ENCODE data around the gene ITGA3. TPM values are rescaled to one million over a fixed set of nuclear protein-coding genes. Genes with fewer than 3 reads are reported as not detected.
A peak's percentile ranks its signal among the peaks of the same experiment; 100 is the strongest.

Gene ITGA3
- 16.4 TPM for total RNA-seq
- long read RNA-seq, full-length matches to known transcripts: 2 of 20 reads
- long read RNA-seq, partial matches to known transcripts: 13 of 20 reads
- long read RNA-seq, other reads (novel, unspliced or antisense): 5 of 20 reads

DNA sequence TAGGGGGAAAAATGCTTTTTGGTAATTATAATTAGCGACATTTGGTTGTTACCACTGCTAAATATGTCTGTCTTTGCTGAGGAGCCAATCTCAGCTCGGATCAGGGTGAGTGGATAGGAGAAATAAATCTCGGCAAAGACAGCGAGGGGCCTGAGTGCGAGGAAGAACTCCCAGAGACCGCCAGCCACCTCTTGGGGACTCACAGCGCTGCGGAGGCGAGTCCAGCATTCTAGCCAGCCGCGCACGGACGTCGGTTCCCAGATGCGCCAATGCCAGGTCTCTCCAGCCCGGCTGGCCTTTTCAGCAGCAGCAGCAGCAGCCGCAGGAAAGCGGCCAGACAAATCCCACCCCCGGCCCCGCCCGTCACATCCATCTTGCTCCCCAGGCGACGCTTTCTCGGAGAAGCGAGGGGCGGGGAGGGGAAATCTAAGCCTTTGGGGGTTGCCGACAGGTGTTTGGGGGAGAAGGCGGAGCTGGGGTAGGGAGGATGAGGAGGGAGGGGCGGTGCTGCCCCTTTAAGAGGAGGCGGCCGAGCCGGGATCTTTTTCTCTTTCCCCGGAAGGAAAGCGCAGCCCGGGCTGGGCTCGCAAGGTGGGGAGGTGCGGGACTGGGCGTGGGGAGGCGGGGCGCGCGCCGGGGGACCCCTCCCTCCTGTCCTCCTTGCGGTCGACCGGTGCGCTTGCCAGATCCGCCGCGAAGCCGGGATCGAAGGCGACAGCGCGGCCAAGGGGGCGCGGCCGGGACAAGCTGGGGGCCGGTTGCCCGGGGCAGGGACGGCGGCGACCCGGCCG lies at the start of gene ITGA3:
Gene ITGA3, plus strand, starts transcription at position 685 of the 791 bp plus-strand sequence. CDS start 330 bp downstream, outside the sequence.
- ATAC-seq: peak; percentile 64
- peak; percentile 84 for DNase-seq (ENCODE audit: missing footprints)
- intact Hi-C loops (cut with DNase I): loop anchor here (1.0 to 2.0 kb wide), 2 partner anchors 28 to 31 kb away; no protein-coding TSS in a partner anchor

DNA sequence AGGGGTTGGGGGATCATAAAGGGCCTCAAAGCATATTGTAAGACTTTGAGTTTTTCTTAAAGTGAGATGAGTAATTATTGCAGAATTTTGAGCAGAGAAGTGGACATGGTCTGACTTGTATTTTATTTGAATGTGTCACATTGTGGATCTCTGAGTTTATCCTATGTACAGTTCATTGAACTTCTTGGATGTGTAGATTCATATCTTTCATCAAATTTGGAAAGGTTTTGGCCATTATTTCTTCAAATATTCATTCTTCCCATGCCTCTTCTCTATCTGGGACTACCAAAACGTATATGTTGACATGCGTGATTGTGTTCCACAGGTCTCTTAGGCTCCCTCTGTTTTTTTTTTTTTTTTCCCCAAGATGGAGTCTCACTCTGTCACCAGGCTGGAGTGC lies 46.6 kb upstream of the ITGA3 start:
- no peak for ATAC-seq
- no peak for DNase-seq (ENCODE audit: missing footprints)
- intact Hi-C loops (cut with DNase I): no loop called here

DNA sequence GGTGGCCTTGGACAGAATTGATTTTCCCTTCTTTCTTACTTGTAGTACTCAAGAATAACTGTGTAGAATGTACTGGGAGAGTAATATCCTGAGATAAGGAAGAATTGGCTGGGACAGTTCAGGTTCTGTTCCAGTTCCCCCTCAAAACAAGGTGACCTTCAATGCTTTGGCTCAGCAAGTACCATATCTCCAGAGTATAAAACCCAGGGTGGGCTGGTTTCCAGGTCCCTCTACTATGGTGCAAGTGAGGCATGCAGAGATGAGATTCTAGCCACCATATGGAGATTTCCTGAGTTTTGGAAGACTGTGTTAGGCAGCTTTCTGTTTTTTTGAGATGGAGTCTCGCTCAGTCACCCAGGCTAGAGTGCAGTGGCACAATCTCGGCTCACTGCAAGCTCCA lies 42.8 kb upstream of the ITGA3 start:
- intact Hi-C loops (cut with DNase I): no loop called here
- DNase-seq (ENCODE audit: missing footprints) (no peak), ATAC-seq (no peak)

DNA sequence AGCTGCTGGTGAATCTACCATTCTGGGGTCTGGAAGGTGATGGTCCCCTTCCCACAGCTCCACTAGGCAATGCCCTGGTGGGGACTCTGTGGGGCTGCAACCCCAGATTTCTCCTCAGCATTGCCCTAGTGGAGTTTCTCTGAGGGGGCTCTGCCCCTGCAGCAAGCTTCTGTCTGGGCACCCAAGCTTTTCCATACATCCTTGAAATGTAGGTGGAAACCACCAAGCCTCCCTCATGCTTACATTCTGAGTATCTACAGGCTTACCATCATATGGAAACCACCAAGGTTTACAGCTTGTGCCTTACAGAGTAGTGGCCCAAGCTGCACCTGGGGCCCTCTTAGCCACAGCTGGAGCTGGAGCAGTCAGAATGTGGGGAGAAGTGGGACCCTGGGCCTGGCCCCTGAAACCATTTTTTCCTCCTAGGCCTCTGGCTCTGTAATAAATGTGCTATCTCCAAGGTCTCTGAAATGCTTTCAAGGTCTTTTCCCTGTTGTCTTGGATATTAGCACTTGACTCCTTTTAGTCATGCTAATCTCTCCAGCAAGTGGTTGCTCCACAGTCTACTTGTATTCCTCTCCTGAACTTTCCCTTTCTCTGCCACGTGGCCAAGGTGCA lies 41.3 kb upstream of the ITGA3 start:
- intact Hi-C loops (cut with DNase I): no loop called here
- ATAC-seq: no peak
- DNase-seq (ENCODE audit: missing footprints): no peak

DNA sequence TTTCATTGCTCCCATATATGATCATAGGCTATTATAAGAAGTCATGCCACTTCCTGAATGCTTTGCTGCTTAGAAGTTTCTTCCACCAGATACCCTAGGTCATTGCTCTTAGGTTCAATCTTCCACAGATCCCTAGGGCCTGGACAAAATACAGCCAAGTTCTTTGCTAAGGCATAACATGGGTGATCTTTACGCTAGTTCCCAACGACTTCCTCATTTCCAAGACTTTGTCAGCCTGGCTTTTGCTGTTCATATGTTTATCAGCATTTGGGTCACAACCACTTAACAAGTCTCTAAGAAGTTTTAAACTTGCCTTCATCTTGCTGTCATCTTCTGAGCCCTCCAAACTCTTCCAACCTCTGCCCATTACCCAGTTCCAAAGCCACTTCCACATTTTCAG lies 40.8 kb upstream of the ITGA3 start:
- DNase-seq (ENCODE audit: missing footprints) (no peak), ATAC-seq (no peak)
- intact Hi-C loops (cut with DNase I): no loop called here

DNA sequence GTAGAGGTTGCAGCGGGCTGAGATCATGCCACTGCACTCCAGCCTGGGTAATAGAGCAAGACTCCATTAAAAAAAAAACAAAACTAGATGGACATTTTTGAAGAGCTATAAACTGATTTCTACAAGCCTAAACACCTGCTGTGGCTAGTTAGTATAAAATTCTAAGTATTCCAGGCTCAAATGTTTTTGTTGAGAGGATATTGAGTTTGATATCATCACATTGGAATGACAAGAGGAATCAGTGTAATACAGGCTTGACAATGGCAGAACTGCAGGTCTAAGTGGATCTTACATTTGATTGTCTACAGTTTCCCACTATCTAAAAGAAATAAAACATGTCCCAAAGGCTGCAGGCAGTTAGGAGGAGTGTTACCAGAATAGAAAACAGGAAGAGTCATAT lies 37.0 kb upstream of the ITGA3 start:
- DNase-seq (ENCODE audit: missing footprints): no peak
- intact Hi-C loops (cut with DNase I): no loop called here
- ATAC-seq: no peak

DNA sequence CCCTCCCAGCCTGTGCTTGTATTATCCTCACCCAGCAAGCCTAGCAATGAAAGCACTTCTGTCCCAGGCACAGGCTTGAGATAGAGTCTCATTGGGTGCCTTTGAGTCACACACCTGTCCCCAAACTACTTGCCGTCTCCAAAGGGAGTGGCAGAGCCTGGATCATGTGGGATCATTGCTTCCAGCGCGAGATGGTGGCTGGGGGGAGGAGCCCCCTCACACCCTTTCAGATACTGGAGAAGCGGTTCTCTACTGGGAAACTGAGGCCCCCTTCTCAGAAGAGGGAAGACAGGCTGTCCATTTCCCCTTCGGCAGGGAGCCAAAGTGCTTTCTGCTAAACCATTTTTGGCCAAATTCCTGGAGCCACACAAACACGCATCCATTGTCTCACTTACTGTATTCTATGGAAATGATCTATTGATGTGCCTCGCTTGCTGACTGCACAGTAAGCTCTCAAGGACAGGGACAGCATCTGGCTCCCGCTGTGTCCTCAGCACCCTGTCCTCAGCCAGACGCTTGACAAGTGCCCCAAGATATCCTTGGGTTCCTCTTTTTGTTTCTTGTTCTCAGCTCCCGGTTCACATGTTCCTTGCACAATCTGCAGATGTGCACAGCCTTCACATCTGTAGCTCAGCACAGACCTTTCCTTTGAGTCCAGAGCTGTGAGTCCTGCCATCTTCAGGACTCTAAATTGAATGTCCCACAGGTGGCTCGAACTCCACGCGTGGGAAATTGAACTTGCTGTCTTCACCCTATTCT lies 34.9 kb upstream of the ITGA3 start:
- ATAC-seq: no peak
- intact Hi-C loops (cut with DNase I): loop anchor here (10.0 kb wide), 1 partner anchor 274 kb away; no protein-coding TSS in a partner anchor
- no peak for DNase-seq (ENCODE audit: missing footprints)

DNA sequence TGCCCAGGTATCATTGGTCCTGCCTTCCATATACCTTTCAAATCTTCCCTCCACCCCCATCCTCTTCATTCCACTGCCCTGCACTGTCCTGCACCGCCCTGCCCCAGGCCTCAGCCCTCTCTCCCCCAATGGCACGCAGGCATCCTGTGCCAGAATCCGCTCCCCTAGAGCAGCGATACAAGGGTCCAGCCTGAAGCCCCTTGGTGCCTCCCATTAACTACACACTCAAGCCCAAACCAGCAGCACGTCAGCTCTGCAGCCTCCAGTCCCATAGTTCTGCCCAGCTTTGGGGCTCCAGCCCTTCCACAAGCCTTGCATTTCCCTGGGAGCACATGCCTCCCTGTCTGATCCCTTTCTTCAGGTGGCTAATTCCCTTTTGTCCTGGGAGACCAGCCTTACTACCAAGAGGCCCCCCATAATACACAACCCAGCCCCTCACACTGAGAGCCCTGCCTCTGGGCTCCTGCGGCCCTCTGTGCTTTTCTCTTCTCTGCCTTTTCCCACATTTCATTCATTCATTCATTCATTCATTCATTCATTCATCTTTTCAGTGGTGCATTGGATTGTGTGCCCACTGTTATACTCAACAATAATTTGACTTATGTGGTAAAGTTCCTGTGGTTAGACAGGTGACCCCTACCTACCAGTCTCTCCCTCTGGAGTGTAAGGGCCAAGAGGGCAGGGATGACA lies 34.1 kb upstream of the ITGA3 start:
- no peak for DNase-seq (ENCODE audit: missing footprints)
- intact Hi-C loops (cut with DNase I): loop anchor here (10.0 kb wide), 1 partner anchor 273 kb away; no protein-coding TSS in a partner anchor
- ATAC-seq: peak; percentile 10

DNA sequence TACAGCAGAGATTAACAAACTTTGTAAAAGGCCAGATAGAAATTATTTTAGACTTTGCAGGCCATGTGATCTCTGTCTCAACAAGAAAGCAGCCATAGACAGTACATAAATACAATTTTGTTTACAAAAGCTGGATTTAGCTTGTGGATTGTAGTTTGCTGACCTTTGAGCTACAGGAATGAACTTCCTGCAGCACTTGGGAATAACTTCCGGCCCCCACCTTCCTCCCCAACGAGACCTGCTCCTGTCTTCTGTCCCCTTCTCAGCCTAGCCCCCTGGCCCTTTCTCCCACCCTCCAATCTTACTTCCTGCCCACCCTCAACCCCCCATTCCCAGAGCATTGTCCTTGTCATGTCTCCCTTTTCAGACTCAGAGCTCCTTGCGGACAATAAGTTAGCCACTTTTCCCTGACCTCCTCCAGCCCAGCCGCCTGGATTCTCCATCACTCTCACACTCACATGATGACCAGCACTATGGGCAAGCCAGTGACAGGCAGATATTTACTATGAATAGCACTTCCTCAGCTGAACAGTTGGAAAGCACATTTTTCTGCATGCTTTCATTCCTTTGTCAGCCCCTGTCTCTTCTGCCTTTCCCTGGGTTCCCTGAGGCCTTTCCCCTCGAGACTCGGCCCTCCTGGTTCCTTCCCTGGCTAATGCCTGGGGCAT lies 33.3 kb upstream of the ITGA3 start:
- DNase-seq (ENCODE audit: missing footprints): no peak
- ATAC-seq: no peak
- intact Hi-C loops (cut with DNase I): loop anchor here (10.0 kb wide), 1 partner anchor 272 kb away; no protein-coding TSS in a partner anchor

DNA sequence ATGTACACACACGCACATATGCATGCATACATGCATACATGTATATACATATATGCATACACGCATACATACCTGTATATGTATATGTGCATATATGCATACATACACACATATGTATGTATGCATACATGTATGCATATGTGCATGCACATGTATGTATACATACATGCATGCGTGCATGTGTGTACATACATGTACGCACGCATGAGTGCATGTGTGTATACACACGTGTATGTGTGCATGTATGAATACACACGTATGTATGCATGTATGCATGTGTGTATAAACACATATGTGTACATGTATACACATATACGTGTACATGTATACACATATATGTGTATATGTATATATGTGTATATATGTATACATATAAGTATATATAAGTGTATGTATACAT lies 32.4 kb upstream of the ITGA3 start:
- ATAC-seq (no peak), DNase-seq (ENCODE audit: missing footprints) (no peak)
- intact Hi-C loops (cut with DNase I): loop anchor here (10.0 kb wide), 1 partner anchor 271 kb away; no protein-coding TSS in a partner anchor

DNA sequence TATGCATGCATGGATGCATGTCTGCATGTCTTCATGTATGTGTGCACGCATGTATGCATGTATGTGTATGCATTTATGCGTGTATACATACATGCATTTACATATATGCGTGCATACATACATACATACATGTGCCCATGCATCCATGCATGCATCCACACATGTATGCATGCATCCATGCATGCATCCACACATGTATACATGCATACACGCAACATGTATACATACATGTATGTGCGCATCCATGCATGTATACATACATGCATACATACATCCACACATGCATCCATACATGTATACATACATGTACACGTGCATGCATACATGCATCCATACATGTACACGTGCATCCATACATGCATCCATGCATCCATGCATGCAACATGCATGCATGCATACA lies 31.1 kb upstream of the ITGA3 start:
- intact Hi-C loops (cut with DNase I): loop anchor here (10.0 kb wide), 1 partner anchor 270 kb away; no protein-coding TSS in a partner anchor
- no peak for DNase-seq (ENCODE audit: missing footprints)
- no peak for ATAC-seq

DNA sequence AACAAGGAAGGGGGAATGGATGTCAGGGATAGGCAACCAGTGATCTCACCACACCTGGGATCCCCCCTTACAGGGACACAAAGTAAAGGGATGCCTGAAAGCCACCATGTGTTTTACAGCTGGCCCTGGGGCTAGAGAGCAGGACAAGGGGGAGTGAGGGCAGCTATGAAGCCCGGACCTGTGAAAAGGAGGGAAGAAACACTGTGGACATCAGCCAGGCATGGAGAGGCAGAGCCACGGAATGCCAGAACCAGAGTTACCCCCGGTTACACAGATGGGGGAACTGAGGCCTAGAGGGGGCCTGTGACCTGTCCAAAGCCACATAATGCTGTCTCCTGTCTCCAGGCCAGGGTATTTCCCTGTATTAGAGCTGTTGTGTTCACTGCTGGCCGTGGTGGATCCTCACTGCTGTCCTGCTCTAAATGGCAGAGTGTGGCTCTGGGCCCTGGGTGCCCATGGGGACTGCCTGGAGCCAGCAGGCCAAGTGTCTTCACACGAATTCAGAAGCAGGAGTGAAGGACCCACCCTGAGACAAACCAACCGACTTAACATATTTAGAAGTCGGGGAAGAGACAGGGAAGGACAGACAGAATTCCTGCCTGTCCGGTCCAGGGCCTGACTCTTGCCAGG lies 29.7 kb upstream of the ITGA3 start:
- no peak for ATAC-seq
- intact Hi-C loops (cut with DNase I): loop anchor here (10.0 kb wide), 1 partner anchor 269 kb away; no protein-coding TSS in a partner anchor
- no peak for DNase-seq (ENCODE audit: missing footprints)

DNA sequence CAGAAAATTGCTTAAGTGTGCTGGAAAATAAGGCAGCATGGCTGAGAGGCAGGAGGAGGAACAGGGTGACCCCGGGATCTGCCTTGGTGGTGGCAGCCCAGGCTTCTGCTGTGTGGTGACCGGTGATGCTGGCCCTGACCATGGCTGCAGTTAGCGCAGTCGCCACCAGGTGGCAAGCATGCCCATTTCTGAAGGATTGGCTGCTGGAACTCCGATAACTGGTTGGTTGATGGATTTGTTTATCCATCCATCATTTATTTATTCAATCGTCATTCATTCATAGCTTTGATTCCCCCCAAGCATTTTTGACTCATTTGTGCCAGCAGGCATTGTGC lies 29.1 kb upstream of the ITGA3 start:
- ATAC-seq (peak; percentile 79), DNase-seq (ENCODE audit: missing footprints) (peak; percentile 88)
- intact Hi-C loops (cut with DNase I): loop anchor here (1.0 to 10.0 kb wide), 3 partner anchors 28 to 268 kb away; no protein-coding TSS in a partner anchor

DNA sequence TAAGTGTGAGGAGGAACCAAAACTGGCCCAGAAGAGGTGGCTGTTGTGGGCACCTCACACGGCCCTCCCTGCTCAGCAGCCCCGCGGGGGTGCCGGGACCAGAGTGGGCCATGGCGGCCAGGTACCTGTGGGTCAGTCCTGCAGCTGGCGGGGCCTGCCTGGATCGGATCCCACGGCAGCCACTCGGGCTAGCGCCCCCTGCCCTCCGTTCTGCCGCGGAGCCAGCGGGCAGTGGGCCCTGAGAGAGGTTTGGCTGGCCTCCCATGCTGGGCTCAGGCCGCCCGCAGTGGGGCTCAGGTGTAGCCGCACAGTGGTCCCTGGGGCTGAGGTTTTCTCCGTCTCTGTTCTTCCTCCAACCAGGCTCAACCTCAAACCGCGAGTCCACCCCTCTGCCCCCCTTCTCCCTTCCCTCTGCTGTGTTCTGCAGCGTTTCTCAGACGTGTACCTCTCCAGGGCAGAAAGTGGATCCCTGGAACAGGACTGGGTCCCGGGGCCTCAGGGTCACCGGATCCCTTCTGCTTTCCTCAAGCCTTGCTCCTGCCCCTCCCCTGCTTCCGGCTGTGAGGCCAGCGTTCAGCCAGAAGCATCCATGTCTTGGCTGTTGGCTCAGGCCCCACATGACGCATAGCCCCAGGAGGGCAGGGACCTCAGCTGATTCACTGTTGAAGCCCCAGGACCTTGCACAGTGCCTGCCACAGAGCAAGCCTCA lies 28.6 kb upstream of the ITGA3 start:
- DNase-seq (ENCODE audit: missing footprints) (no peak), ATAC-seq (peak; percentile 47)
- intact Hi-C loops (cut with DNase I): loop anchor here (1.0 to 10.0 kb wide), 3 partner anchors 28 to 267 kb away; no protein-coding TSS in a partner anchor

DNA sequence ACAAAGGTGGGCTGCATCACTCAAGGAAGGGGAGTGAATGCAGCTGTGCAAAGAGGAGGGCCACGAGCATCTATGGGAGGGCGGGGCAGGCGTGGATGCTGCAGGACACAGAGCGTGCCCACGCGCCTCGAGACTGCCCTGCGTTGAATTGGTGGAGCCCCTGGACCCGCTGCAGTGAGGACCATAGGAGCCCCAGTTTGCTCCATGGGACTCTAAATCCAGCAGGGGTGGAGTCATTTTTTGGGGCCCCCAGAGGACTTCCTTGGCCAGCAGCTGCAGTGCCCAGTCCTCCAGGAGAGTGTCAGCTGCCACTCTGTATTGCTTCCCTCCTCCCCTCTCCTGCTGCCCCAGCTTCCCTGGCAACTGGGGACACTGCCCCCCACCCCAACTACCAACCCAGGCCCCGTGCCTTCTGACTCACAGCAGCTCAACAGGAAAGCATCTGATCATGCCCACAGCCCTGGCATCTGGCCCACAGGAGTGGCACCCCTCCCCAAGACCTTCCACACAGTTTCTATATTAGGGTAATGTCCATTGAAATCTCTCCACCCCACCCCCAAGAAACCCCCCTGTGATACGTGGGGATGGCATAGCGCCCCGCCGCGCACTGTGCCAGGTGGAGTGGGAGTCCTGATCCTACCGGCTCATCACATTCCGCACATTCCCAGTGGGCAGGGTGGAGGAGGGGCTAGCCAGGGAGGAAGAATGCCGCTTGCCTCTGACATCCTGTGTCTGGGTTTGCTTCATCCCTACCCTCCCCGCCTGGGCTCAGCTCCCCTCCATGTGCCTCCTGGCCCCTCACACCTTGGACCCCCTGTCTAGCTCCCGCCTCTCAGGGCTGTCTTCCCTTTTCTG lies 27.8 kb upstream of the ITGA3 start:
- intact Hi-C loops (cut with DNase I): loop anchor here (1.0 to 10.0 kb wide), 3 partner anchors 27 to 267 kb away; no protein-coding TSS in a partner anchor
- DNase-seq (ENCODE audit: missing footprints): no peak
- ATAC-seq: no peak

DNA sequence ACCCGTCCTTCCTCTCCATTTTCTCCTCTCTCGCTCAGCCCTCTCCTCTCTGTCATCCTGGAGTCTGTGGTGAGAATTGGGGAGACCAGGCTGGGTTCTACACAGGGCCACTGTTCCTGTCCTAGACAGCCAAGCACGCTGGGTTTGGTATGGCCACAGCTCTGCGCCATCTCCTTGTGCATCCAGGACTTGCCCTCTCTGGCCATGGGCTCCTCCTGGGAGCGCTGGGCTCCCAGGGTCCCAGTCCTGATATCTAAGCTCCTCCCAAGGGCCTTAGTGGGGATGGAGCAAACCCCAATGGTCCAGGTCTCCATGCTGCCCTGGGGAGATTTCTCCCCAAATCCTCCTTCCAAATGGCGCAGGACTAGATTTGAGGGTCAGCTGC lies 27.2 kb upstream of the ITGA3 start:
- DNase-seq (ENCODE audit: missing footprints): no peak
- ATAC-seq: no peak
- intact Hi-C loops (cut with DNase I): loop anchor here (10.0 kb wide), 1 partner anchor 266 kb away; no protein-coding TSS in a partner anchor
